GM18907 (cell line): ENCODE results near the gene ZBTB24.
A peak's percentile ranks its signal among the peaks of the same experiment; 100 is the strongest.

Source experiments
- ATAC-seq: cut with Tn5 transposase; IDR thresholded peaks from one replicate; pipeline ENCODE4 v1.9.1; 2021; ENCODE audit warnings: mild to moderate bottlenecking, moderate library complexity; ENCODE audit not compliant: unreplicated experiment

The ZBTB24 gene

DNA sequence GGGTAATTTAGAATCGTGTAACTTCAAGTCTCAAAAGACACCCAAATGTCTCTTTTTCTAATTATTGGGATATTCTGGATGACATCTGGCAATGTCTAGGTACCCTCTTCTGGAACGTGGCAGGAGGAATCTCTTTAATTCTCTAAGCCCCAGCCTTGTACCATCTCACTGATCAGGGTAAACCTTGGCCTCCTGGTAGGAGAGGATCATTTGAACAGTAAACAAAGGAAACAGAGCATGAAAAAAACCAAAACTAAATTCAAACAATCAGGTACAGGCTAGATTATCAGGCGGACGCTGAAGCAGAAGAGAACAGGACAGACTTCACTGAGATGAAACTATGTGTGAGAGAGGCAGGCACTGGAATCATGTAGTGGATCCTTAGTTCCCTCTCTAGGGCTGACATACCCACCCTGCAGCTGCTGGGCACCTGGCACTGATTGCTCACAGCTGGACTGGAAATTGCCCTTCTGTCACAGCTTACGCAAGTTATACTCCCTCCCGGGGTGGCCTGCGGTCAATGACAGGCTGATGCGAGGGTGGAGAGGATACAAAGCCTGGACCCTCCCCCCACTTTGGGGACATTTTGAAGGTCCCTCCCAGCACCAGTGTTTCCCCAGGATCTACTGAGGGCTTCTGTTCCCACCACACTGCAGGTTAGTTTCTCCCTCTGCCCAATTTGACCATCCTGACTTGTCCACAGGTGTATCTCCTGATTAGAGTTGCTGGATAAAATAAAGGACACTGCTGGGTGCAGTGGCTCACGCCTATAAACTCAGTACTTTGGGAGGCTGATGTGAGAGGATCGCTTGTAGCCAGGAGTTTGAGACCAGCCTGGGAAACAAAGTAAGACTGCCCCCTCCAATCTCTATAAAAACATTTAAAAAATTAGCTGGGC is 20.6 kb upstream of the ZBTB24 start:
- no peak for ATAC-seq

DNA sequence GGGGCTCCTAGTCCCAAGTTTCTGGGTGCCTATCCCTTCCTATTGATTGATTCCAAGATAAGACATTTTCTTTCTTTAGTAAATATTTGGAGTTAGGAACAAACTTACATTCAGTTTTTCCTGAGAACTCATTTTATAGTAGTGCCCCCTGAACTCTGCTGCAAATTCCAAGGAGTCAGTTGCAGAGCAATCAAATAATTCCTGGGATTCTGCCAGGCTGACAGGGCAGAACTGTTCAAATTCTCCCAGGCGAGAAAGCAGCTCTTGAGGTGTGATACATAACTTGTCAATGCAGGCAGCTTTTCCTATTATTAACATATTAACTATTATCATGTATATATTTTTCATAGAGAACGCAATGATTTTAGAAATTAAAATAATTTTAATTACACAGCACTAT is 15.9 kb upstream of the ZBTB24 start:
- no peak for ATAC-seq

- ATAC-seq: no peak
These were observed 15.0 kb upstream of the ZBTB24 start for GRCh38 chr6:109498052-109498451.

GRCh38 chr6:109496036-109496772 is 13.2 kb upstream of the ZBTB24 start:
- ATAC-seq: no peak

DNA sequence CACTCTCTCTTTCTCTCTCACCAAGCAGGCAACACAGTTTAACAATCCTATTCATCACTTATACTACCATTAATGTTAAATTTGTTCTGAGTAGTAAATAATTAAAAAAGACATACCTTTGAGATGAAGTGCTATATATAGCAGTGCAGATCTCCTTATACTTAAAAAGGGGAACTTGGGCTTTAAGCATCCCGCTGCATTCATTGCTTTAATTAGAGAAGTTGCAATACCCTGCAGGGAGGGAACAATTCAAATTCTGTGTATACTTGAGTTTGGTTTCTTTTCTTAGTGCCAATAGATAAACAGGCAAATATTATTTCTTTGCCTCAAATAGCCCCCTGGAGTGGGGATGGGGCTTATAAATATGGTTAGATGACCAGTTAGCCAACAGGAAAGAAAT is 10.8 kb upstream of the ZBTB24 start:
- ATAC-seq: no peak

DNA sequence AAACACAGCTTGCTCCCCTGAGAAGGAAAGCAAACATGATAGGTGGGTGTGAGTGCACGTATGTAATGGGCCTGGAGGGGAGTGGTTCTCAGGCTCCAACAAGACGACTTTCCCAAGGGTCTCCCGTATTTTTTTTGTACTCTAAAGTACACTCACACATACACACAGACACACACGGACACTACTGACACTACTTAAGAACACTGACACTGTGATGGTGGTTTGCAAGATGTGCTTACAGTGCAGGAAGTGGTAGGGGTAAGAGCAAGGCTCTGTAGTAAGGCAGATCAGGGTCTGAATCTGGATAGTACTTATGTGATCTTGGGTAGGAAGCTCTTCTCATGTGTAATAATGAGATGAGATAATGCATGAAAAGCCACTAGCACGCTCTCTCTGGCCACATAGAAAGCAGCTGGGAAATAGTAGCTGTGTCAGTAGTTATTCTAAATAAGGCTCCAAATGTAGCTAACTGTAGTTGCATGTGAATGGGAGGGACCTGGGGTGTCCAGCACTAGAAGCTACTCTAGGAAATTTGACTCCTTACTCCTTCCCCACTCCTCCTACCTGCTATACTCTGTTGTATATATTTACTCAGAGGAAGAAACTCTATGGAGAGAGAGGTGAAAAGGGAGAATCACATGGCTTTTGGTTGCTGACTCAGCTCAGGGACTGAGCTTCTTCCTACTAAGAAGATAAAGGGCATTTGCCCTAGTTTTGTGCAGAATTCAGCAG is 8.4 kb upstream of the ZBTB24 start:
- peak; percentile 68 for ATAC-seq

DNA sequence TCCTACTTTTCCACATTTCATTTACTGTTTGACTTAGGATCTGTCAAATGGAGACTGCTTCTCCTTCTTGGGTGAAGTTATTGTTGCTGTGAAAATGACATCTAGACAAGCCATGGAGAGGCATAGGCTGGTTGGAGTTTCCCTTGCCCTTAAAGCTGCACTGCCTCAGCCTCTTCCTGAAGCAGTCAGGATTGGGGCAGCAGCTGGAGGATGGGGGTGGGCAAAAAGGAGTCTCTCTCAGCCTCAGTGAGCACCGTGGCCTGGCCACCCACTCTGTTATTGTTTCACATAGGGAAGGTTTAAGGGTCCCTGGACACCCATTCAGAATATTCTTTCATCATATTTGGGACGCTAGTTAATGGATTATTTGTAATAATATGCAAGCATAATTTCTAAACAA is 7.7 kb upstream of the ZBTB24 start:
- ATAC-seq: no peak

- ATAC-seq: no peak
These were observed 5.0 kb upstream of the ZBTB24 start for GRCh38 chr6:109488001-109488400.

DNA sequence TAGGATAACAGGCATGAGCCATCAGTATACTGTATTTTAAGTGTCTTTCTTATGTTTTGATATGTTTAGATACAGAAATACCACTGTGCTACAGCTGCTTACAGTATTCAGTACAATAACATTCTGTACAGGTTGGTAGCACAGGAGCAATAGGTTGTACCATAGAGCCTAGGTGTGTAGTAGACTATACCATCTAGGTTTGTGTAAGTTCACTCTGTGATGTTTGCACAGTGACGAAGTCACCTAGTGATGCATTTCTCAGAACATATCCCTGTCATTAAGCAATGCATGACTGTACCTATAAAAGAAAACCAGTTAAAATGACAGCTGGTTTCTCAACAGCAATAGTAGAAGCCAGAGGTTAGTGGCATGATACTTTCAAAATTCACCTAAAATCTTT is 3.0 kb upstream of the ZBTB24 start:
- no peak for ATAC-seq

GRCh38 chr6:109485266-109485935 is 2.4 kb upstream of the ZBTB24 start:
- ATAC-seq: no peak

DNA sequence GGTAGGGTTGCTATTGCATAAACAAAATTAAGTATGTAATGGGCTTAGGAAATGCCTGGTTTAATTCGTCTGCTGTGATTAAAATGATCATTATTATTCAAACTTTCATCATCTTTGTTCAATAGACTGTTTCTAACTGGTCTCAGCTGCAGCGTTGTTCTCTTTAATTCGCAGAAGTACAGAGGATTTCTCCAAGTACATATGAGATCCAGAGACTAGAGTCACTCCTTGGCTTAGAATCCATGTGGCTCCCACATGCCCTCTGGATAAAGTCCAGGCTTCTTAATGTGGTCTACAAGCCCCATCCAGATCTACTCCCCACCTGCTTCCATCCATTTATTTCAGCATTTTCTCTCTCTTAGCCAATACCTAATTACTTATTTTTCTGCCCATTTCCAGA is 1.1 kb upstream of the ZBTB24 start:
- ATAC-seq: no peak

DNA sequence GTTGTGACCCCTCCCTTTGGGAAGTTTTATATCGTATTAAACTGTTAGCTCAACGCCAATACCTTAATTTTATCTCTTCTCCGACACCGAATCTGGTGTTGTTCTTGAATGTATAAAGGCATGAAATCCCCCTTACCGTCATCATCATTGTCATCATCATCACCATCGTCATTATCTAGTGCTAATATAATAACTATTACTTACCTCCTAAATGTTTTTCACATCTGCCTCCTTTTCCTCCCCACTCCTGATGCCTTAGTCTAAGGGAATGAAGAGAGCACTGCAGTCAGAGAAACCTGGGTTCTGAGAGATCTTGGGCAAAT is 677 bp upstream of the ZBTB24 start:
- ATAC-seq: peak; percentile 12

- no peak for ATAC-seq
These were observed 2.0 kb downstream of the ZBTB24 start for GRCh38 chr6:109480993-109481480.

- no peak for ATAC-seq
These were observed 4.0 kb downstream of the ZBTB24 start for GRCh38 chr6:109478841-109479624.

DNA sequence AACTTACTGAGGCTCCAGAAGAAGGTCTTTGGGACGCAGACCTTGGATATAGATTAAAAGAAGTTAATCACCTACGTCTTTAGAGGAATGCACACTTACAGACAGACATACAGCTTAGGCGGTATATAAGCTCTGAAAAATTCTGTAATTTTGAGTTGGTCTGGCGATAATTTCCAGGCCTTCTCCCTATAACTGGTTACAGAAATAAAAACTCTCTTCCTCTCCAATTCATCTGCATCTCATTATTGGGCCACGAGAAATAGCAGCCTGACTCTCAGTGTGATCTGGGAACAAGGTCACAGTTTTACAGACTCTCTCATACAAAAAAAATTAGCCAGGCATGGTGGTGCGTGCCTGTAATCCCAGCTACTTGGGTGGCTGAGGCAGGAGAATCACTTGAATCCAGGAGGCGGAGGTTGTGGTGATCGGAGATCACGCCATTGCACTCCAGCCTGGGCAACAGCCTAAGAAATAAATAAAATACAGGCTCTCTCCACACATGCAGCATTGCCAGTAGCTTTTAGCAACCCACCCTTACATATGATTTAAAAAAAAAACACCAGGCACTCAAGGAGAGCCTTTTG is 4.7 kb downstream of the ZBTB24 start:
- ATAC-seq: no peak

DNA sequence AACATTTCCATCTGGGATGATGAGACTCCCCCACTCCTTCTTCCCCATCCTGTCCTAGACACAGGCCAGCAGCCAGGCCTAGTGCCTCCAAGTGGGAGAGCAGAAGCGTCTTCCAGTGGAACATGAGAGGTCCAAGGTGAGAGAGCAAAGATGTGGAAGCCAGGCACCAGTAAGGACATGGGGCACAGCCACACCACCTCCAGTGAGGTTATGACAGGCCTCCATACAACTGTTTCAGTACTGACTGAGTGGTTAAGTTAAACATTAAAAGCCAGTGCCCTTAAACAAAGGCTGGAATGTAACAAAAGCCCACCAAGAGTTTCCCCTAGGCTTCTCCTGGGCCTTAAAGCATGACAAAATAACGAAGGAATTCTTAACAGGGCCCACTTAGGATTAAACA is 5.3 kb downstream of the ZBTB24 start:
- peak; percentile 74 for ATAC-seq

- ATAC-seq: no peak
These were observed 5.8 kb downstream of the ZBTB24 start for GRCh38 chr6:109477184-109477583.

GRCh38 chr6:109475625-109476024 is 7.4 kb downstream of the ZBTB24 start:
- no peak for ATAC-seq

GRCh38 chr6:109474995-109475394 is 8.0 kb downstream of the ZBTB24 start:
- no peak for ATAC-seq

DNA sequence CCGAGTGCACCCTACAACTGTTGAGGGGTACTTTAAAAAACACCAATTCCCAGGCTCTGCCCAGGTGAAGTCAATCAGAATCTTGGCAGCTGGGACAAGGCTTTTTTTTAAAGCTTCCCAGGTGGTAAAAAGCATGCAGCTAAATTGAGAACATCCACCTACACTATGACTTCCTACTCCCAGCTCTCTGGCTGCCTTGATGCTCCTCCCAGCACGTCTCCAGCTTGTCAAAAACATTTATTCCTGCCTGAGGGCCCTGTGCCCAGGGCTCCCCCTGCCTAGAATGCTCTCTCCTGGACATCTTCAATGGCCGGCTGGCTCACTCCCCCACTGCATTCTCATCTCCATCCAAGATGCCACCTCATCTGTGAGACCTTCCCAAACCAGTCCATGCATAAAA is 9.9 kb downstream of the ZBTB24 start:
- no peak for ATAC-seq
